Vagina (tissue), 2 donors: Measurements from ENCODE around the gene PLA2G4A.

Experiments used
- CTCF ChIP-seq, 3 experiments: fragments of 450-650 bp in 2 of 3; fragments of 200-600 bp in 1 of 3; sonication (generic) in 1 of 3; IDR thresholded peaks; one replicate each; pipeline ENCODE4 v1.5.1; 2017 to 2019; ENCODE audit warnings: antibody characterized with exemption in 3 of 3, mild to moderate bottlenecking in 2 of 3, moderate library complexity in 2 of 3
- POLR2A ChIP-seq, 2 donors: fragments of 450-650 bp; IDR thresholded peaks; one replicate each; pipeline ENCODE4 v1.6.1; 2017; ENCODE audit warnings: antibody characterized with exemption in 2 of 2, mild to moderate bottlenecking in 2 of 2, moderate library complexity in 2 of 2
- POLR2AphosphoS5 ChIP-seq, 2 donors: sonication (generic); formaldehyde crosslinking; IDR thresholded peaks; one replicate each; pipeline ENCODE4 v1.9.0; 2017; ENCODE audit warnings: antibody characterized with exemption in 2 of 2, mild to moderate bottlenecking in 2 of 2, low read depth in 1 of 2; ENCODE audit not compliant: insufficient read depth in 1 of 2

GRCh38 chr1:186997877-186998276 lies 169.1 kb downstream of the PLA2G4A start:
- TF ChIP-seq CTCF (IDR thresholded peaks at IDR 0.05) (no peak), POLR2AphosphoS5 (IDR thresholded peaks at IDR 0.05; ENCODE audit: insufficient read depth in 1 of 2, low read depth in 1 of 2) (no peak), POLR2A (IDR thresholded peaks at IDR 0.05) (no peak)
